PC-9 (cell line): ENCODE results near the gene VAPA.

Experiments
- EZH2 ChIP-seq: fragments of 200-600 bp; sonication (generic); IDR thresholded peaks from 2 replicates; pipeline ENCODE4 v1.8.0; 2017; ENCODE audit warnings: antibody characterized with exemption, low read depth
- TF ChIP-seq, protein P1 (sequence below): fragments of 200-600 bp; sonication (generic); conservative IDR thresholded peaks from 2 replicates; pipeline ENCODE4 v1.6.1; 2017; ENCODE audit warnings: mixed run types, antibody characterized with exemption, mild to moderate bottlenecking, moderate library complexity

GRCh38 chr18:9907867-9908266 lies 5.9 kb upstream of the VAPA start:
- TF ChIP-seq, protein P1, sequence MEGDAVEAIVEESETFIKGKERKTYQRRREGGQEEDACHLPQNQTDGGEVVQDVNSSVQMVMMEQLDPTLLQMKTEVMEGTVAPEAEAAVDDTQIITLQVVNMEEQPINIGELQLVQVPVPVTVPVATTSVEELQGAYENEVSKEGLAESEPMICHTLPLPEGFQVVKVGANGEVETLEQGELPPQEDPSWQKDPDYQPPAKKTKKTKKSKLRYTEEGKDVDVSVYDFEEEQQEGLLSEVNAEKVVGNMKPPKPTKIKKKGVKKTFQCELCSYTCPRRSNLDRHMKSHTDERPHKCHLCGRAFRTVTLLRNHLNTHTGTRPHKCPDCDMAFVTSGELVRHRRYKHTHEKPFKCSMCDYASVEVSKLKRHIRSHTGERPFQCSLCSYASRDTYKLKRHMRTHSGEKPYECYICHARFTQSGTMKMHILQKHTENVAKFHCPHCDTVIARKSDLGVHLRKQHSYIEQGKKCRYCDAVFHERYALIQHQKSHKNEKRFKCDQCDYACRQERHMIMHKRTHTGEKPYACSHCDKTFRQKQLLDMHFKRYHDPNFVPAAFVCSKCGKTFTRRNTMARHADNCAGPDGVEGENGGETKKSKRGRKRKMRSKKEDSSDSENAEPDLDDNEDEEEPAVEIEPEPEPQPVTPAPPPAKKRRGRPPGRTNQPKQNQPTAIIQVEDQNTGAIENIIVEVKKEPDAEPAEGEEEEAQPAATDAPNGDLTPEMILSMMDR, result no peak
- no peak for TF ChIP-seq EZH2
